HepG2 (cell line): Measurements from ENCODE around the gene TFG. TPM values are rescaled to one million over a fixed set of nuclear protein-coding genes. Genes with fewer than 3 reads are reported as not detected.
A peak's percentile ranks its signal among the peaks of the same experiment; 100 is the strongest.

Experiments used
- ATAC-seq: fragments of 200-7000 bp; cut with Tn5 transposase; 3 replicates; pipeline ENCODE4 v1.9.1; 2020; ENCODE audit warnings: mild to moderate bottlenecking, moderate library complexity
- BruUV-seq: library from RNA; stranded (reverse); fragments of 400-500 nt; replicated peaks from 2 replicates; lab custom pipeline; 2021; lab: Mats Ljungman, UMichigan
- CTCF ChIA-PET: fragments of 300-600 bp; formaldehyde crosslinking; extraction: SDS; loops from one replicate; lab custom pipeline; 2021; ENCODE audit warnings: low total read pairs, inconsistent platforms, low intra/inter-chr PET ratio; lab: Yijun Ruan, JAX
- POLR2A ChIA-PET: fragments of 350-600 bp; sonication (Branson Sonifier 250); formaldehyde crosslinking; loops from one replicate; lab custom pipeline; 2020; ENCODE audit warnings: antibody characterized with exemption, inconsistent platforms; lab: Yijun Ruan, JAX
- DNase-seq: peaks from one replicate; pipeline ENCODE4 v3.0.0-alpha.2; 2015; ENCODE audit warnings: low spot score
- FAIRE-seq: peaks from 3 replicates; lab custom pipeline; 2011; peaks lifted over from hg19 to GRCh38; lab: Jason Lieb, UNC
- H2AFZ ChIP-seq: one replicate; pipeline ENCODE4 v1.6.1; 2011; ENCODE audit warnings: low read length, inconsistent platforms
- H3K27ac ChIP-seq: fragments of 300-600 bp; 3 replicates; pipeline ENCODE4 v1.8.0; 2011; ENCODE audit warnings: mixed run types, mild to moderate bottlenecking, mixed read lengths, low read length, inconsistent platforms; ENCODE audit not compliant: insufficient read depth; ENCODE audit errors: extremely low read length
- H3K27me3 ChIP-seq, 2 experiments: fragments of 200-600 bp in 1 of 2; 2 replicates in 1 of 2; 3 replicates in 1 of 2; pipeline versions ENCODE4 v1.6.0 to v1.8.0; 2011; ENCODE audit warnings: low read length in 2 of 2, mild to moderate bottlenecking in 2 of 2, moderate library complexity in 2 of 2, inconsistent platforms in 1 of 2; ENCODE audit not compliant: insufficient read depth in 2 of 2, control insufficient read depth in 1 of 2
- H3K36me3 ChIP-seq, 2 experiments: fragments of 200-600 bp in 1 of 2; replicated peaks in 1 of 2; 2 replicates in 1 of 2; 3 replicates in 1 of 2; pipeline versions ENCODE4 v1.5.1 to v1.8.0; 2011; ENCODE audit warnings: low read length in 2 of 2, inconsistent platforms in 1 of 2; ENCODE audit not compliant: insufficient read depth in 2 of 2, control insufficient read depth in 1 of 2
- H3K4me1 ChIP-seq: 2 replicates; pipeline ENCODE4 v1.5.1; 2012; ENCODE audit warnings: low read length, inconsistent platforms; ENCODE audit not compliant: insufficient read depth
- H3K4me2 ChIP-seq: 2 replicates; pipeline ENCODE4 v1.6.0; 2011; ENCODE audit warnings: low read depth, low read length, inconsistent platforms
- H3K4me3 ChIP-seq, 3 experiments: fragments of 200-600 bp in 1 of 3; sonication (generic), shearing (Covaris generic) in 1 of 3; replicated peaks in 1 of 3; 2 replicates each; pipeline ENCODE4 v1.5.1; 2011 to 2016; ENCODE audit warnings: low read length in 3 of 3, inconsistent platforms in 2 of 3, low read depth in 2 of 3, mild to moderate bottlenecking in 2 of 3, control low read depth in 1 of 3, mixed read lengths in 1 of 3; ENCODE audit not compliant: insufficient read depth in 1 of 3
- H3K79me2 ChIP-seq: one replicate; pipeline ENCODE4 v1.6.1; 2011; ENCODE audit warnings: low read length, inconsistent platforms; ENCODE audit not compliant: insufficient read depth
- H3K9ac ChIP-seq: 2 replicates; pipeline ENCODE4 v1.6.0; 2011; ENCODE audit warnings: mild to moderate bottlenecking, low read depth, low read length, inconsistent platforms; ENCODE audit not compliant: insufficient read depth
- H3K9me3 ChIP-seq: 2 replicates; pipeline ENCODE4 v1.5.1; 2012; ENCODE audit warnings: mild to moderate bottlenecking, low read length
- H4K20me1 ChIP-seq: 2 replicates; pipeline ENCODE4 v1.6.0; 2011; ENCODE audit warnings: inconsistent platforms, mild to moderate bottlenecking, low read length, moderate library complexity; ENCODE audit not compliant: insufficient read depth
- DMAP1 ChIP-seq: IDR thresholded peaks from 2 replicates; pipeline ENCODE4 v1.6.1; 2016
- FLYWCH1 ChIP-seq: sonication (generic); formaldehyde crosslinking; IDR thresholded peaks from 2 replicates; pipeline ENCODE4 v1.8.1; 2023; ENCODE audit warnings: mild to moderate bottlenecking, missing genetic modification reagents
- FOXP4 ChIP-seq: sonication (generic); formaldehyde crosslinking; IDR thresholded peaks from 2 replicates; pipeline ENCODE4 v1.4.0; 2020; ENCODE audit warnings: missing genetic modification reagents
- HMGXB4 ChIP-seq, 2 experiments: sonication (generic) in 1 of 2; formaldehyde crosslinking in 1 of 2; IDR thresholded peaks; 2 replicates each; pipeline versions ENCODE4 v1.4.0 to v1.6.1; 2018 to 2020; ENCODE audit warnings: missing genetic modification reagents in 2 of 2, borderline replicate concordance in 1 of 2, low read depth in 1 of 2, mild to moderate bottlenecking in 1 of 2, missing biosample characterization in 1 of 2
- KAT2B ChIP-seq: fragments of 150-350 bp; IDR thresholded peaks from 2 replicates; pipeline ENCODE4 v1.6.1; 2014; ENCODE audit warnings: low read depth, low read length, borderline replicate concordance
- KDM1A ChIP-seq: IDR thresholded peaks from 2 replicates; pipeline ENCODE4 v1.6.1; 2016; ENCODE audit warnings: missing compliant biosample characterization
- KDM3A ChIP-seq: IDR thresholded peaks from 2 replicates; pipeline ENCODE4 v1.6.1; 2018; ENCODE audit warnings: low read depth, missing compliant biosample characterization
- MAFF ChIP-seq: IDR thresholded peaks from 2 replicates; pipeline ENCODE4 v1.6.1; 2011; ENCODE audit warnings: low read depth, low read length, improper control_type of control experiment
- MBNL3 ChIP-seq: fragments of 250-450 bp; sonication (Bioruptor Pico); conservative IDR thresholded peaks from 2 replicates; pipeline ENCODE4 v1.8.0; 2022; ENCODE audit warnings: mild to moderate bottlenecking, inconsistent platforms
- MXD1 ChIP-seq: sonication (generic); formaldehyde crosslinking; IDR thresholded peaks from 2 replicates; pipeline ENCODE4 v1.4.0; 2020; ENCODE audit warnings: mild to moderate bottlenecking, missing genetic modification reagents
- NBN ChIP-seq: fragments of 450-650 bp; conservative IDR thresholded peaks from 2 replicates; pipeline ENCODE4 v1.6.1; 2017
- NCOR1 ChIP-seq: fragments of 200-600 bp; sonication (generic); IDR thresholded peaks from 2 replicates; pipeline ENCODE4 v1.7.0; 2017; ENCODE audit warnings: antibody characterized with exemption, low read length, borderline replicate concordance
- NFYB ChIP-seq: sonication (generic); formaldehyde crosslinking; IDR thresholded peaks from 2 replicates; pipeline ENCODE4 v1.4.0; 2020; ENCODE audit warnings: missing genetic modification reagents
- RFX3 ChIP-seq: IDR thresholded peaks from 2 replicates; pipeline ENCODE4 v1.6.1; 2016; ENCODE audit warnings: missing biosample characterization, missing genetic modification reagents
- TBP ChIP-seq: sonication (generic); formaldehyde crosslinking; IDR thresholded peaks from 2 replicates; pipeline ENCODE4 v1.5.0; 2020; ENCODE audit warnings: missing genetic modification reagents
- TCF7L2 ChIP-seq: IDR thresholded peaks from 2 replicates; pipeline ENCODE4 v1.6.1; 2011; ENCODE audit warnings: mild to moderate bottlenecking, low read depth, low read length, moderate library complexity
- ZNF12 ChIP-seq: sonication (generic); formaldehyde crosslinking; IDR thresholded peaks from 2 replicates; pipeline ENCODE4 v1.5.0; 2020; ENCODE audit warnings: missing genetic modification reagents
- ZNF180 ChIP-seq: sonication (generic); formaldehyde crosslinking; IDR thresholded peaks from 2 replicates; pipeline ENCODE4 v1.4.0; 2020; ENCODE audit warnings: low read depth, missing genetic modification reagents, borderline replicate concordance
- ZNF615 ChIP-seq: sonication (generic); formaldehyde crosslinking; IDR thresholded peaks from 2 replicates; pipeline ENCODE4 v1.5.0; 2020; ENCODE audit warnings: mild to moderate bottlenecking, missing genetic modification reagents, borderline replicate concordance
- ZNF691 ChIP-seq: sonication (generic); formaldehyde crosslinking; IDR thresholded peaks from 2 replicates; pipeline ENCODE4 v1.4.0; 2020; ENCODE audit warnings: missing genetic modification reagents, low read depth, mild to moderate bottlenecking, borderline replicate concordance
- WGBS: methylation state at CpG from one replicate; pipeline ENCODE4 v1.1.6; 2017; ENCODE audit warnings: low lambda C conversion rate; 5-methylcytosine and 5-hydroxymethylcytosine counted together
- in situ Hi-C: cut with HindIII; loops from 2 replicates; pipeline ENCODE4 v1.10.0; 2017; ENCODE audit warnings: low pct_unique_long_range_greater_than_20kb; ENCODE audit not compliant: extremely low pct_ligation_motif_present
- intact Hi-C: fragments of 100-400 bp; cut with micrococcal nuclease; formaldehyde crosslinking; loops from one replicate; pipeline ENCODE4 v1.10.0; 2022; ENCODE audit not compliant: unreplicated experiment
- polyA plus RNA-seq, 8 experiments: library from polyadenylated mRNA; depleted of rRNA in 3 of 8; stranded (reverse) in 7 of 8; unstranded in 1 of 8; fragments of >200 nt; fragmentation: Illumina TruSeq in 4 of 8; extraction: Trizol in 4 of 8; gene quantifications; 2 replicates each; pipeline versions ENCODE4 v1.2.1 to v1.2.3, GENCODE V29; 2011 to 2016; ENCODE audit warnings: low read depth in 4 of 8, missing spikeins in 1 of 8, mixed read lengths in 1 of 8; ENCODE audit not compliant: insufficient read depth in 1 of 8
- total RNA-seq, 5 experiments: library from RNA; depleted of rRNA; stranded (reverse); fragments of >200 nt; fragmentation: Illumina TruSeq; extraction: Trizol; gene quantifications; 2 replicates each; pipeline ENCODE4 v1.2.3, GENCODE V29; 2016; ENCODE audit warnings: low read depth in 1 of 5

Gene TFG
- total and polyA plus RNA-seq, 2 of the 13 experiments (the other 11 are each of a cell fraction or from before 2014, with no cell fraction given): 53.6 to 71.7 TPM

GRCh38 chr3:100702082-100702979 lies 7.0 kb upstream of the TFG start:
- CTCF ChIA-PET: no interaction called here
- Histone ChIP-seq H3K27ac (no peak overlapping the region), H4K20me1 (no peaks in the 10 kb centered on the region), H3K4me3 (no peak overlapping the region), H2AFZ (no peak overlapping the region), H3K9me3 (no peaks in the 10 kb centered on the region), H3K9ac (no peak overlapping the region), H3K79me2 (no peaks in the 10 kb centered on the region), H3K4me2 (no peak overlapping the region), H3K36me3 (no peaks in the 10 kb centered on the region), H3K4me1 (peaks cover 22% of the 10 kb centered on the region), H3K27me3 (peaks cover 1 to 10% of the 10 kb centered on the region in 2 experiments; a peak in 1 of 5 replicates)
- FAIRE-seq (no peak), DNase-seq (no peak), ATAC-seq (no peak)
- intact Hi-C loops (no loop called here), in situ Hi-C loops (loop anchor here (25.0 kb wide), 3 partner anchors 90 to 890 kb away; partner anchors contain the start of genes ADGRG7 and CMSS1)
- WGBS: 19% methylated on average over 4 of the region's 4 CpGs
- POLR2A ChIA-PET: no interaction called here
- BruUV-seq: no TSS peak
- no peak for TF ChIP-seq TBP (CRISPR knock-in tag)
- no peak for TF ChIP-seq MXD1 (CRISPR knock-in tag)
- TF ChIP-seq FLYWCH1 (CRISPR knock-in tag): no peak
- no peak for TF ChIP-seq TCF7L2
- TF ChIP-seq MAFF: peak; percentile 40; the same call in 1 of the 2 replicates
- no peak for TF ChIP-seq NBN
- TF ChIP-seq ZNF615 (CRISPR knock-in tag): no peak
- TF ChIP-seq FOXP4 (CRISPR knock-in tag): no peak
- TF ChIP-seq ZNF180 (CRISPR knock-in tag): no peak
- no peak for TF ChIP-seq NFYB (CRISPR knock-in tag)
- TF ChIP-seq ZNF12 (CRISPR knock-in tag): no peak
- no peak for TF ChIP-seq KDM1A
- TF ChIP-seq ZNF691 (CRISPR knock-in tag): no peak
- no peak for TF ChIP-seq NCOR1
- no peak for TF ChIP-seq RFX3 (CRISPR knock-in tag)
- no peak for TF ChIP-seq KDM3A
- no peak for TF ChIP-seq DMAP1 (CRISPR knock-in tag)
- TF ChIP-seq KAT2B: no peak
- TF ChIP-seq HMGXB4 (CRISPR knock-in tag; IDR thresholded peaks at IDR 0.05; ENCODE audit: borderline replicate concordance in 1 of 2, low read depth in 1 of 2): no peak
- no peak for TF ChIP-seq MBNL3 (CRISPR knock-in tag)
